ENCODE measurements around the gene WBP1L.
"Not testable (repeated sequence)": the region's sequence is repeated elsewhere in the genome, so short reads cannot be mapped to it uniquely, and the experiment has no call there.

WBP1L gene

GRCh38 chr10:102743588-102744373, at the start of gene WBP1L:
Gene WBP1L (plus strand): TSS chr10:102743948. CDS start chr10:102744054, 106 bp downstream.
- DNase-seq, result peak; percentile 95

- not testable (repeated sequence) for DNase-seq
Observed at GRCh38 chr10:102695401-102695800, 48.3 kb upstream of the WBP1L start.

- no peak for DNase-seq
Observed at GRCh38 chr10:102696736-102697135, 47.0 kb upstream of the WBP1L start.

GRCh38 chr10:102698894-102699293, 44.9 kb upstream of the WBP1L start:
- DNase-seq, result no peak

- no peak for DNase-seq
Observed at GRCh38 chr10:102701272-102701671, 42.5 kb upstream of the WBP1L start.

- no peak for DNase-seq
Observed at GRCh38 chr10:102701796-102702195, 42.0 kb upstream of the WBP1L start.

- no peak for DNase-seq
Observed at GRCh38 chr10:102702742-102703141, 41.0 kb upstream of the WBP1L start.

- DNase-seq, result no peak
Observed at GRCh38 chr10:102704915-102705314, 38.8 kb upstream of the WBP1L start.

- no peak for DNase-seq
Observed at GRCh38 chr10:102705531-102705930, 38.2 kb upstream of the WBP1L start.

- DNase-seq, result no peak
Observed at GRCh38 chr10:102710609-102711008, 33.1 kb upstream of the WBP1L start.

- no peak for DNase-seq
Observed at GRCh38 chr10:102712089-102712488, 31.7 kb upstream of the WBP1L start.

- no peak for DNase-seq
Observed at GRCh38 chr10:102712843-102713538, 30.8 kb upstream of the WBP1L start.

- DNase-seq, result no peak
Observed at GRCh38 chr10:102713539-102713813, 30.3 kb upstream of the WBP1L start.

GRCh38 chr10:102713814-102714620, 29.7 kb upstream of the WBP1L start, which contains the start of gene ARL3:
Gene ARL3 (minus strand): TSS chr10:102714397. CDS start chr10:102714275, 122 bp downstream.
- DNase-seq, result peak; percentile 90

GRCh38 chr10:102714621-102715455, 28.9 kb upstream of the WBP1L start, which contains the start of gene SFXN2:
Gene SFXN2 (plus strand): TSS chr10:102714636. CDS start chr10:102726637, 12,001 bp downstream.
- DNase-seq, result no peak

- DNase-seq, result no peak
Observed at GRCh38 chr10:102715880-102716279, 27.9 kb upstream of the WBP1L start.

- DNase-seq, result not testable (repeated sequence)
Observed at GRCh38 chr10:102716900-102717565, 26.7 kb upstream of the WBP1L start.

GRCh38 chr10:102718220-102718619, 25.5 kb upstream of the WBP1L start:
- DNase-seq, result no peak

- DNase-seq, result no peak
Observed at GRCh38 chr10:102720337-102720736, 23.4 kb upstream of the WBP1L start.

- DNase-seq, result no peak
Observed at GRCh38 chr10:102720775-102721301, 22.9 kb upstream of the WBP1L start.

GRCh38 chr10:102721954-102722353, 21.8 kb upstream of the WBP1L start:
- no peak for DNase-seq

- no peak for DNase-seq
Observed at GRCh38 chr10:102723989-102724388, 19.8 kb upstream of the WBP1L start.
